Chondrocyte (in vitro differentiated cells): Measurements from ENCODE around the gene IQGAP2. TPM values are rescaled to one million over a fixed set of nuclear protein-coding genes. Genes with fewer than 3 reads are reported as not detected.

Experiments
- DNase-seq: peaks from one replicate; pipeline ENCODE4 v3.0.0; 2021; ENCODE audit warnings: mixed read lengths, low spot score
- H3K27ac Mint-ChIP-seq: one replicate; pipeline ENCODE4 v1.8.0; 2021; ENCODE audit warnings: mild to moderate bottlenecking, moderate library complexity, mixed read lengths; ENCODE audit not compliant: unreplicated experiment
- H3K27me3 Mint-ChIP-seq: 2 replicates; pipeline ENCODE4 v1.8.0; 2021; ENCODE audit warnings: low read depth, mixed read lengths
- H3K36me3 Mint-ChIP-seq: 2 replicates; pipeline ENCODE4 v1.8.0; 2021; ENCODE audit warnings: low read depth, mixed read lengths
- H3K4me1 Mint-ChIP-seq: 2 replicates; pipeline ENCODE4 v1.8.0; 2021; ENCODE audit warnings: low read depth, mild to moderate bottlenecking, mixed read lengths
- H3K4me3 Mint-ChIP-seq: one replicate; pipeline ENCODE4 v1.8.0; 2021; ENCODE audit warnings: mild to moderate bottlenecking, moderate library complexity, mixed read lengths; ENCODE audit not compliant: unreplicated experiment
- H3K9me3 Mint-ChIP-seq: 2 replicates; pipeline ENCODE4 v1.8.0; 2021; ENCODE audit warnings: low read depth, mixed read lengths
- CTCF ChIP-seq: fragments of 200-600 bp; sonication (generic); IDR thresholded peaks from 2 replicates; pipeline ENCODE4 v1.5.0; 2021; ENCODE audit warnings: antibody characterized with exemption, mild to moderate bottlenecking, moderate library complexity
- total RNA-seq: library from RNA; stranded (reverse); gene quantifications from 3 replicates; pipeline ENCODE4 v1.2.1, GENCODE V29; 2021

The IQGAP2 gene
- total RNA-seq, 1 donor from 2014 or later = 3.0 TPM

GRCh38 chr5:76535577-76535976 is 132.5 kb downstream of the IQGAP2 start:
- DNase-seq = no peak
- no peak for TF ChIP-seq CTCF
- no peaks in the 10 kb centered on the region for H3K36me3 Mint-ChIP-seq
- no peak overlapping the region for H3K27ac Mint-ChIP-seq
- H3K27me3 Mint-ChIP-seq = no peaks in the 10 kb centered on the region
- peaks cover 9% of the 10 kb centered on the region for H3K4me1 Mint-ChIP-seq
- H3K9me3 Mint-ChIP-seq = no peaks in the 10 kb centered on the region
- no peak overlapping the region for H3K4me3 Mint-ChIP-seq

DNA sequence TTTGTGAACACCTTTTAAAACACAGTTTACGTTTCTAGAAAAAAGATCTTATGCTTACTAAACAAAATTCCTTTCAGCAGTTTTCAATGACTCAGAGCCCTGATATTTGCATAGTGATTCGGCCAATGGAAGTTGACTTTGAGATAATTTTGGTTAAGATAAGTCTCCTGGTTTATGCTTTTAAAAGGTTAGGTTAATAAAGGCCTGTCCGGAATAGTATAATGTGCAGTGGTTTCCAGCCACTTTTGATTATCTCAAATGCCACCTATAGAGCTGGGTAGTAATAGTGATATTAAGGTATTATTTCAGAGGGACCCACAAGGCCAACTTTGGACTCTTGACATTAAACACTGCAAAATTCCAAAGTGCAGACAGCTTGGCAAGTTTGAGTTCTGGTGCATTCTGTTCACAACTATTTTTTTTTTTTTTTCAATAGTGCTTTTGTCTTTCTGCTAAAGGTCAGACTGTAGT is 134.0 kb downstream of the IQGAP2 start:
- DNase-seq = no peak
- no peaks in the 10 kb centered on the region for H3K36me3 Mint-ChIP-seq
- no peak overlapping the region for H3K4me3 Mint-ChIP-seq
- H3K9me3 Mint-ChIP-seq = no peaks in the 10 kb centered on the region
- H3K4me1 Mint-ChIP-seq = peaks cover 6% of the 10 kb centered on the region
- no peak overlapping the region for H3K27ac Mint-ChIP-seq
- no peaks in the 10 kb centered on the region for H3K27me3 Mint-ChIP-seq
- no peak for TF ChIP-seq CTCF

GRCh38 chr5:76542241-76542640 is 139.2 kb downstream of the IQGAP2 start:
- H3K9me3 Mint-ChIP-seq = no peaks in the 10 kb centered on the region
- H3K4me1 Mint-ChIP-seq = peaks cover 1% of the 10 kb centered on the region

GRCh38 chr5:76542887-76543690 is 140.0 kb downstream of the IQGAP2 start:
- H3K4me1 Mint-ChIP-seq = no peaks in the 10 kb centered on the region
- TF ChIP-seq CTCF = no peak
- H3K9me3 Mint-ChIP-seq = no peaks in the 10 kb centered on the region
- no peaks in the 10 kb centered on the region for H3K27me3 Mint-ChIP-seq
- DNase-seq = no peak
- no peak overlapping the region for H3K27ac Mint-ChIP-seq
- no peak overlapping the region for H3K4me3 Mint-ChIP-seq
- H3K36me3 Mint-ChIP-seq = no peaks in the 10 kb centered on the region

More at GRCh38 chr5:76542241-76542640, 139.2 kb downstream of the IQGAP2 start:
- Mint-ChIP-seq H3K27ac (no peak overlapping the region), H3K4me3 (no peak overlapping the region), H3K27me3 (no peaks in the 10 kb centered on the region), H3K36me3 (no peaks in the 10 kb centered on the region)
- DNase-seq = no peak
- TF ChIP-seq CTCF = no peak

GRCh38 chr5:76544268-76544926 is 141.3 kb downstream of the IQGAP2 start:
- no peak for DNase-seq
- peak; percentile 90 for TF ChIP-seq CTCF
- no peaks in the 10 kb centered on the region for H3K9me3 Mint-ChIP-seq
- H3K27ac Mint-ChIP-seq = no peak overlapping the region
- no peak overlapping the region for H3K4me3 Mint-ChIP-seq
- H3K4me1 Mint-ChIP-seq = no peaks in the 10 kb centered on the region
- no peaks in the 10 kb centered on the region for H3K27me3 Mint-ChIP-seq
- H3K36me3 Mint-ChIP-seq = no peaks in the 10 kb centered on the region
